Amniotic stem cell (primary cell): ENCODE data around the gene HNRNPA1.
"Not testable (repeated sequence)": the region's sequence is repeated elsewhere in the genome, so short reads cannot be mapped to it uniquely, and the experiment has no call there.

Experiments
- DNase-seq: peaks from one replicate; lab custom pipeline; 2025; lab: John Stamatoyannopoulos, UW

Gene HNRNPA1

DNA sequence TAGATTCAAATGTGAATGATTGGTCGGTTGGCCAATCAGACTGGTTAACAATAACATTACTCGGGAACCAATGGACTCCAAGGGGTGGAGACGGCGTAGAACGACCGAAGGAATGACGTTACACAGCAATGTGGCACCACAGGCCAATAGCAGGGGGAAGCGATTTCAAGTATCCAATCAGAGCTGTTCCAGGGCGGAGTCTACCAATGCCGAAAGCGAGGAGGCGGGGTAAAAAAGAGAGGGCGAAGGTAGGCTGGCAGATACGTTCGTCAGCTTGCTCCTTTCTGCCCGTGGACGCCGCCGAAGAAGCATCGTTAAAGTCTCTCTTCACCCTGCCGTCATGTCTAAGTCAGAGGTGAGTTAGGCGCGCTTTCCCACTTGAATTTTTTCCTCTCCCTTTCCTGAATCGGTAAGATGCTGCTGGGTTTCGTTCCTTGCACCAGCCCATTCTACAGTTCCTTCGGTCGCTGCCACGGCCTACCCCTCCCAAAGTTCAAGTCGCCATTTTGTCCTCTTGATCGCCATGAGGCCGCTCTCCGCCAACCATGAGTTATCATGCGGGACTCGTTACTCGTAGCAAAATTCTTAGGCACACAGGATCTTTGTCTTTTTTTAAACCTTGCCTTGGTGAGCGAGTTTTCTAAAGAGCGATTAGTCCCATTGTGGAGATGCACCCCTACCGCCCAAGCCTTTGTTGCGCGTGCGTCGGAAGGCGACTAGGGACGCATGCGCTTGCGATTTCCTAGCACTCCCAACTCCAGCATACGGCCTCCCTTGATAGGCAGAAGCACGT lies at the start of gene HNRNPA1:
Gene HNRNPA1, plus strand, starts transcription at position 259 of the 793 bp plus-strand sequence. Its CDS starts 82 bp downstream, at position 341.
- peak; percentile 99 for DNase-seq

- not testable (repeated sequence) for DNase-seq
These were observed 49.3 kb upstream of the HNRNPA1 start for GRCh38 chr12:54231269-54231668.

- DNase-seq, result no peak
These were observed 47.7 kb upstream of the HNRNPA1 start for GRCh38 chr12:54232790-54233189.

DNA sequence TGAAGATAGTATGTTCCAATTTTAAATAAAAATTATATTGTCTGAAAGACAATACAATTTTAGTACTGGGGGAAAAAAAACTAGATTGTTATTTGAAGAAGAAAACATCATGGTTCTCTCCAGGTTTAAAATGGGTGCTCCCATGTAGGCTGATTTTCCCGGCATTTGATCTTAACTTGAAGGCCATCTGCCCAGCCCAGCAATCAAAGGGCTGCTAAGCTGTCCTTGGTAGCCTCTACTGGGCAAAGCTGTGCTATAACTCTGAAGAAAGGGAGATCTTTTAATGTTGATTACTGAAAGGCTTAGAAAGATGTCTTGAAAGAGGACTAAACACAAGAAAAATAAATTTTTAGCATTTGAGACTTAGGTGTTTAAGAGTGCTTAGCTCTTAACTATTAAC lies 42.0 kb upstream of the HNRNPA1 start:
- no peak for DNase-seq

GRCh38 chr12:54239620-54240019 lies 40.9 kb upstream of the HNRNPA1 start:
- no peak for DNase-seq

- no peak for DNase-seq
These were observed 40.4 kb upstream of the HNRNPA1 start for GRCh38 chr12:54240129-54240528.

GRCh38 chr12:54240971-54241588 lies 39.4 kb upstream of the HNRNPA1 start:
- DNase-seq, result no peak

GRCh38 chr12:54246011-54246641 lies 34.4 kb upstream of the HNRNPA1 start:
- no peak for DNase-seq

- DNase-seq, result no peak
These were observed 31.0 kb upstream of the HNRNPA1 start for GRCh38 chr12:54249489-54249888.

DNA sequence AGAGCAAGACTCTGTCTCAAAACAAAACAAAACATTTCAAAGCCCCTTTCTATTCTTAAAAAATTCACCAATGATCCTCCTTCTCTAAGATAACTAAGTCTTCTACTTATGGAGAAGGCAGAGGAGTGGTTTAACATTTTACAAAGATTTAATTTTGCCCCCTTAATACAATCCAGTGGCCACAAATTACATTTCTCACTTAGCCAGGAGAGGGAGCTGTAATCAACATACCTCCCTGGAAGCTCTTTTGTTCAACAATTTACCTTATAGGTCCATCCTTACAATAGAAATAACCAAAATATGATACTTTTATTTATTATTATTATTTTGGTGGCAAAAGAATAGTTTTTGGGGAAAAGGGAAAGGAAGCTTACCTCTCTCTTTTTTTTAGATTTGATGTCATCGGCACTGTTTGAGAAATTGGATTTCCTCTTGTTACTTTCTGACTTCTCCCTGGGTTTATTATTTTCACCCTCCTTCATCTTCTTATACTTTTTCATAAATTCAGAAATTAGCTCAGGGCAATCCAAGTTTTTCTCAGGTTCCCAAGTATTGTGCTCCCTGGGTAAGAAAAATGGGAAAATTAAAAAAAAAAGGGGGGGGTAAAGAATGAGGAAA lies 28.8 kb upstream of the HNRNPA1 start:
- peak; percentile 28 for DNase-seq

DNA sequence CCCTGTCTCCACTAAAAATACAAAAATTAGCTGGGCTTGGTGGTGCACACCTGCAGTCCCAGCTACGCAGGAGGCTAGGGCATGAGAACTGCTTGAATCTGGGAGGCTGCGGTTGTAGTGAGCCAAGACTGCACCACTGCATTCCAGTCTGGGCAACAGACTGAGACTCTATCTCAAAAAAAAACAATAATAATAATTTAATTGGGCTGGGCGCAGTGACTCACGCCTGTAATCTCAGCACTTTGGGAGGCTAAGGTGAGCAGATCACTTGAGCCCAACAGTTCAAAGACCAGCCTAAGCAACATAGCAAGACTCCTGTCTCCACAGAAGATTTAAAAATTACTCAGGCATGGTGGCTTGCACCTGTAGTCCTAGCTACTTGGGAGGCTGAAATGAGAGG lies 27.3 kb upstream of the HNRNPA1 start:
- DNase-seq, result no peak

GRCh38 chr12:54257332-54257731 lies 23.2 kb upstream of the HNRNPA1 start:
- no peak for DNase-seq

GRCh38 chr12:54258201-54258681 lies 22.3 kb upstream of the HNRNPA1 start:
- no peak for DNase-seq

DNA sequence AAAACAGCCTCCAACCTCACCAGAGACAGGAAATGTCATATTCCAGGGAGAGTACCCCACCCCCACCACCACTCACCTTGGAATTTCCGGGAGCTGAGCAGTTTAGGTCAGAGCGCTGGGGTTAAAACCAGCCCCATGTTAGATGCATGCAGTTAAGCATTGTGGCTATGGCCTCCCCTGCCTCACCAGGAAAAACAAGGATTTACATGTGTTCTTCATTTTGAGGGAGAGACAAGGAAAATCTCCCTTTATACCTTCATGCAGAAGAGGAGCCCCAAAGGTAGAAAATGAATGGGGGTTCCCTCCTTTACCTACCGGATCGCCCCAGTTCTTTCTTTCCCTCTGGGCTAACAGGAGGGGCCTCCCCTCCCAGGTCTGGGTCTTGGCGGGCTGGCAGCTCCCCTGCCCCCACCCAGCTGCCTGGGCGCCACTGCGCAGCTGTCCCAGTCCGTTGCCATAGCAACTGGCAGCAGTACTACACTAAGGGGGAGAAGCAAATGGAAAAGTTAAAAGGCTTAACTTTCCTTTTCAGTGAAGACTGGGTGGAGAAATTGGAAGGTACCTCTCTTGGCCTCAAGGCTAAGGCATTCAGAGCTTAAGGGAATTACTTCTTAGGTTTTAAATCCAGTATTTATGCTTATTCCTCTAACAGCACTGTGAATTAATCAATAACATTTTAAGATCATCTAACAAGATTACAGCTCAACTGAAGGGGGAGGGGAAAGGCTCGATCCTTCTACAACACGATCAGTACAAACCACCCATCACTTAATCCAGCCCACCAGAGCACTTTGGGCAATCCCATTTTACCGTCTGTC lies 21.1 kb upstream of the HNRNPA1 start:
- DNase-seq, result peak; percentile 77

GRCh38 chr12:54261815-54262402 lies 18.6 kb upstream of the HNRNPA1 start:
- no peak for DNase-seq

DNA sequence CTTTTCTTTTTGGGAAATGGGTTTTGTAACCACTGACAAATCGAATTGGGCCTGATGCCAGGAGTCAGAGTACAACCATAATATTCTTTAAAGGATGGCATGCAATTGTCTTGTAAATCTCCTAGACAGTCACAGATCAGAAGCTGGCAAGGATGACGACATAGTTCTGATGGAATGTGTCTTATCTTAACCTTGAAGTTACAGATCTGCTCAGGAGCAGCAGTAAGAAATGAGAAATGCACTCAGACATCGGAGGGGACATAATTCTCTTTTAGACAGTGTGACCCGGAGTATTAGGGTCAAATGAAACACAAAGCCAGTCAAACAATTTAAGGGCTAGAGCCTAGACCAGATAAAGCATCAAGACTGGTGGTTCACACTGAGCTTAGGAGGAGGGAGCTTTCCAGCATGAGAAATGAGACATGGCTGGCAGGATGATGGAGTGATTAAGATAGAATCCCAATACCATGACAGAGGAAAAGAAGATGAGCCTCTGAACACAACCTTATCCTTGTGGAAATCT lies 18.1 kb upstream of the HNRNPA1 start:
- no peak for DNase-seq

DNA sequence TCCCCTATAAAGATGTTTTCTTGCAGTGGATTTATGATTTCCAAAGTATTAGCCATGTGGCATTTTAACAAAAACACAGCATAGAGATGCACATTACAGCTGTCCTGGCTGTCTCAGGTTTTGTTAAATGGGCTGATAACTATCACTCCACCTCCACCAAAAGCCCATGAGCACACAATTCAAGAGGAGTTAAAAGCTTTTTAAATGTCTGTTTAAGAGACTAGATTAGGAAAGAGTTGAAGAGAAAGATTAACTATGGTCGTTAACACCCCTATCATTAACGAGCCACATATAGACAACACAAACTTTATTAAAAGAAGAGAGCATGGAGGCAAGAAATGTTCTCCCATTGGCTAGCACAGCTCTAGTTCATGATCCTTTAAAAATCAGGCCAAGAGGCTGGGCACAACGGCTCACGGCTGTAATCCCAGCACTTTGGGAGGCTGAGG lies 15.1 kb upstream of the HNRNPA1 start:
- DNase-seq, result no peak

GRCh38 chr12:54266852-54267251 lies 13.7 kb upstream of the HNRNPA1 start:
- DNase-seq, result no peak

- DNase-seq, result no peak
These were observed 10.2 kb upstream of the HNRNPA1 start for GRCh38 chr12:54270345-54270744.

GRCh38 chr12:54272214-54272613 lies 8.3 kb upstream of the HNRNPA1 start:
- no peak for DNase-seq

DNA sequence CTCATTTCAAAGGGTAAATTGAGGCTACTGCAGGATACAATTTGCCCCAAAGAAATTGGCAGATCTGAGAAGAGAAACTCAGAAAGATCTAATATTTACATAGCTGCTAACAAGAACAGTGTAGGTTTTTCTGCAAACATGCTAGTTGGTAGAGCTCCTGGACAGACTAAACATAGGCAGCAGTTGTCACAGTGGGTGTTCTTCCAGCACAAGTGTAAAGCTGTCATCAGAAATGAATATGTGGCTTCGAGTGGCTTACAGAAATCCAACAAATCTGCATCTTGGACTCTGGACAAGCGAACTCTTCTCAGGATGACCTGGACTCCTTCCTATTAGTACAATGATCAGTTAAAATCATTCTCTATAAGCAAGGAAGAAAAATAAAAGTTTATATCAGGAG lies 6.5 kb upstream of the HNRNPA1 start:
- no peak for DNase-seq
